Spinal cord (tissue), 10 donors: ENCODE results near the gene RASSF9. TPM values are rescaled to one million over a fixed set of nuclear protein-coding genes. Genes with fewer than 3 reads are reported as not detected.

Experiments
- DNase-seq, 6 donors: peaks; one replicate each; pipeline versions ENCODE4 v3.0.0 to v3.0.0-alpha.2; 2013 to 2015; ENCODE audit warnings: low spot score in 6 of 6, low read depth in 4 of 6
- H3K27ac ChIP-seq: one replicate; pipeline ENCODE4 v1.5.1; 2013; ENCODE audit warnings: low read depth, low read length, control low read depth
- H3K27me3 ChIP-seq: one replicate; pipeline ENCODE4 v1.6.1; 2013; ENCODE audit warnings: low read length; ENCODE audit not compliant: control insufficient read depth, insufficient read depth
- H3K36me3 ChIP-seq: one replicate; pipeline ENCODE4 v1.6.1; 2013; ENCODE audit warnings: low read length; ENCODE audit not compliant: control insufficient read depth, insufficient read depth
- H3K4me1 ChIP-seq: one replicate; pipeline ENCODE4 v1.6.1; 2013; ENCODE audit warnings: low read length; ENCODE audit not compliant: control insufficient read depth, insufficient read depth
- H3K4me3 ChIP-seq: one replicate; pipeline ENCODE4 v1.5.1; 2013; ENCODE audit warnings: low read depth, low read length, control low read depth
- H3K9me3 ChIP-seq: one replicate; pipeline ENCODE4 v1.6.1; 2013; ENCODE audit warnings: low read length; ENCODE audit not compliant: control insufficient read depth, insufficient read depth
- whole genome bisulfite sequencing: methylation state at CpG from one replicate; pipeline ENCODE4 v1.1.5; 2013; ENCODE audit warnings: missing lambda C conversion rate; ENCODE audit not compliant: insufficient coverage; 5-methylcytosine and 5-hydroxymethylcytosine counted together
- polyA plus RNA-seq, 2 donors: library from polyadenylated mRNA; unstranded; fragments of 120-200 nt; gene quantifications; one replicate each; pipeline ENCODE4 v1.2.1, GENCODE V29; 2013; ENCODE audit not compliant: insufficient read length in 2 of 2
- total RNA-seq, 2 donors: library from RNA; depleted of rRNA in 1 of 2; stranded (reverse); fragments of 120-200 nt in 1 of 2; fragments of >200 nt in 1 of 2; gene quantifications; one replicate each; pipeline versions ENCODE4 v1.2.3 to v1.2.4, GENCODE V29; 2013 to 2014
- donor health status: healthy.

RASSF9 gene
- total and polyA plus RNA-seq, 4 donors = 3.0 to 6.7 (median 5.2) TPM

DNA sequence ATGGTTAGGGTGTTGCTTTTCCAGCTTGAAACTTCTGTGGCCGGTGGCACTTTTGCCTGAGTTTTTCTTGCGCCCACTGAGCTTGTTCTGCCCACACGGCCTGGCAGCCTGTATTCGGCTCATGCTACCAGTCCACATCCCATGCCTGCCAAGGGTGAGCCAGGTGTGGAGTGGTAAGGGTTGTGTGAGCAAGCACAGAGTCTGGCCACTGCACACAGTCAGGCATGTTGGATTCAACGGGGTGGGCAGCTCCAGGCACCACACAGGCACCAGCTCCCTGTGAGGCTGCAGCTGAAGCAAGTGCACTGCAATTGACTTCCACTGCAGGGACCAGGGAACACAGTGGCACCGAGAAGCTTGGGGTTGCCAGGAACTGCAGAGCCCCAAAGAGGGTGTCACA, 19.1 kb upstream of the RASSF9 start:
- no peaks in the 10 kb centered on the region for H3K36me3 ChIP-seq
- WGBS = 97% methylated on average over 6 of the region's 6 CpGs
- no peaks in the 10 kb centered on the region for H3K27me3 ChIP-seq
- DNase-seq = no peak
- H3K4me1 ChIP-seq = no peaks in the 10 kb centered on the region
- no peaks in the 10 kb centered on the region for H3K9me3 ChIP-seq
- H3K4me3 ChIP-seq = no peak overlapping the region
- H3K27ac ChIP-seq = no peak overlapping the region

DNA sequence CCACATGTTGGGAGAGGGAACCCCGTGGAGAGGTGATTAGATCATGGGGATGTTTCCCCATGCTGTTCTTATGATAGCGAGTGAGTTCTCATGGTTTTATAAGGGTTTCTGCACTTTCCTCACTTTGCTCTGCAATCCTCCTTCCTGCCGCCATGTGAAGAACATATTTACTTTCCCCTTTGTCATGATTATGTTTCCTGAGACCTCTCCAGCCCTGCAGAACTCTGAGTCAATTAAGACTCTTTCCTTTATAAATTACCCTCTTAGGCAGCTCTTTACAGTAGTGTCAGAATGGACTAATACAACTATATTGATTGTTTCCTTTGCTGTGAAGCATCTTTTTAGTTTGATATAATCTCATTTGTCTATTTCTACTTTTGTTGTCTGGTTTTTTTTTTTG, 13.1 kb upstream of the RASSF9 start:
- H3K4me1 ChIP-seq = no peaks in the 10 kb centered on the region
- no peaks in the 10 kb centered on the region for H3K36me3 ChIP-seq
- no peak overlapping the region for H3K27ac ChIP-seq
- whole genome bisulfite sequencing = 80% methylated on average over 1 of the region's 3 CpGs
- H3K4me3 ChIP-seq = no peak overlapping the region
- no peaks in the 10 kb centered on the region for H3K27me3 ChIP-seq
- DNase-seq = no peak
- no peaks in the 10 kb centered on the region for H3K9me3 ChIP-seq

DNA sequence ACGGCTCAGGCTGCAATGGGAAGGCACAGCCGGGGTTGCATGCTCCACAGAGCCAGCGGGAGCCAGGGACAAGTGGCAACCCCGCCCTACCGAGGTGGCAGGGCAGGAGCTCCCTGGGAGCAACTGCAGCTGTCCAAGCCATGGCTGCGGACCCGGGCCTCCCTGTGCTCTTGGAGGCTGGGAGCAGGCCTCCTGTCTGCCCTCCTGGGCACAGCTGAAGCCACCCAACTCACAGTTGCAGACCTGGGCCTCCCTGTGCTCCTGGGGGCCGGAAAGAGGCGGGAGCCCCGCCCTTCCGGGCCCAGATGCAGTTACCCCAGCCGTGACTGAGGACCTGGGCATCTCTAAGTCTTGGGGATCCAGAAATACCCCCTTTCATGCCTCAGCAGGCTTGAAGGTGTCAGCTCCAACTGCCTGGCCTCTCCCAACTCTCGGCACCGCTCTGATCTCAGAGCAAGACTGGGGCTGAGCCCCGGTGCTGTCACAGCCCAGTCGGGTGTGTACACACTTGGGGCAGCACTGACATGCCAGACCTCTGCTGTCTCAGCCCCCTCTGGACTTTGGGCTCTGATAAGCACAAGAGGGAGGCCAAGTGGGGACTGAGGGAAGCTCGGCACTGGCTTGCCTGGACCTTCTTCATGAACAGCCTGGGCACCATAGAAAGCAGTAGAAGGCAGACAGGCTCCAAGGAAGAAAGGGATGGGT, 7.5 kb upstream of the RASSF9 start:
- H3K4me3 ChIP-seq = no peak overlapping the region
- no peaks in the 10 kb centered on the region for H3K27me3 ChIP-seq
- 94% methylated on average over 17 of the region's 17 CpGs for WGBS
- no peaks in the 10 kb centered on the region for H3K9me3 ChIP-seq
- no peak overlapping the region for H3K27ac ChIP-seq
- H3K36me3 ChIP-seq = no peaks in the 10 kb centered on the region
- H3K4me1 ChIP-seq = no peaks in the 10 kb centered on the region
- no peak for DNase-seq

DNA sequence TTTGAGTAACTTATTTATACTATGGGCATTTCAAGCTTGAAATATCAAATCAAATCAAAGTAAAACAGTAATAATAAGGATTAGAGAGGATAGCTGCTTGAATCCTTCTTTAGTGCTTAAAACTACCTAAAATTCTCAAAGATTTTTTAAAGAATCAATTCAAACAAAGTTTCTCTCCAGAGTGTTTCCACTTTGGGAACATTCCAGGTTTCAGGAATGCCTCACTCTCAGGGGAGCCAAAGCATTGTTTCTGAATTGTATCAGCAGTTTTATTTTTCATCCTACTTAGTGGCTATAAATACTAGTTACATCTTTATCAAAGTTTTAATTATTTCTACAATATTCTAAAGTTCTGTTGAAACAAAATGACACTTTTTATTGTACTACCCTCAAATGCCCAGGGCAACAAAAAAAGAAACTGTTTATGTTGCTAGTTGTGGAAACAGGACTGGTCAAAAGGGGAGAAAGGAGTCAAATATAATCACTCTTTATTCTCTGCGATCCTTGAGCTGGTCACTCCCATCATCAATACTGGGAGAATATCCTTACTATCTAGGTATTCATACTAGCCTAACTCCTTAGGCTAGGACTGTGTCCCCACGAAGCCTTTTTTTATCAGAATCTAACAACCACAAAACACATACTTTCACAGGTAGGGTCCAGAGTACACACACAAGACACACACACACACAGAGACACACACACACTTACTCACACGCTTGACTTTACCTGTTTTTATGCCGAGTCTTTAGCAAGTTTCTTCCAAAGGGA, 598 bp downstream of the RASSF9 start:
- H3K27me3 ChIP-seq = no peaks in the 10 kb centered on the region
- H3K9me3 ChIP-seq = no peaks in the 10 kb centered on the region
- DNase-seq = peak in 2 of 6 donors; percentile 5 to 33
- H3K4me1 ChIP-seq = peaks cover 5% of the 10 kb centered on the region
- H3K27ac ChIP-seq = peak overlapping the region; percentile 35
- peak overlapping the region; percentile 40 for H3K4me3 ChIP-seq
- 52% methylated on average over 2 of the region's 4 CpGs for WGBS
- H3K36me3 ChIP-seq = no peaks in the 10 kb centered on the region

DNA sequence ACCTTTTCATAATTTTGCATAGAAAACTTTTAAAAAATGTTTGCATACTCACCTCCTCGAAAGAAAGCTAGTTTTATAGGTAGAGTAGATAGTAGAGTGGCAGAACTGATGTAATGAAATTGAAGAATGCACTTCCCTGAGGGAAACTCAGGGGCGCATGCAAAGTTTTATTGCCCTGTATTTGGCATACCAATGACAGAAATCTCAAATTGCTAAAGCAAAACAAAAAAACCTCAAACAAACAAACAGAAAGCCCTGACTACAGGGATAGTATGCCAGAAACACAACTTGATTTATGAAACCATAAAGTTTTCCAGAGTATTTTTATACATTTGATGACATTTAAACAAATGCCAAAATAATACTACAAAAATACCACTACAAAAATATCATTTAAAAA, 1.8 kb downstream of the RASSF9 start:
- DNase-seq = peak in 1 of 6 donors; percentile 3
- Histone ChIP-seq H3K27ac (no peak overlapping the region), H3K4me1 (peaks cover 5% of the 10 kb centered on the region), H3K36me3 (no peaks in the 10 kb centered on the region), H3K27me3 (no peaks in the 10 kb centered on the region), H3K9me3 (no peaks in the 10 kb centered on the region), H3K4me3 (no peak overlapping the region)
- WGBS = no CpG with 5 or more reads among the region's 2 CpGs

DNA sequence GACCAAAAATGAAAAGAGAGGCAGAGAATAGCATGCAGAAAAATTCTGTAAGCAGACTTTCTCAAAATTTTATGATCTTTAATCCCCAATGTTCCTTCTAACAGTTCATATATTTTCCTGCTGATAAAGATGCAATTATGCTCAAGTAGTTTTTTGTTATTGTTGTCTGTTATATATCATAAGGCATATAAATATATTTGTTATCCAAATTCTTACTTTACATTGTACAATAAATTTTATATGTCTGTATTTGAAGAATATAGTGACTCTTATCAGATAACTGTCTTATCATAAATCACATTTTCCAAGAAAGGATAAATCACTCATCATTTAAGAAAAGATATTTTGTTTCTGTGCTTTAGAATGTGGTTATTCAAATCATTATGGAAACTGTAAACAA, 2.6 kb downstream of the RASSF9 start:
- H3K27ac ChIP-seq = no peak overlapping the region
- peaks cover 5% of the 10 kb centered on the region for H3K4me1 ChIP-seq
- no peaks in the 10 kb centered on the region for H3K36me3 ChIP-seq
- no peak overlapping the region for H3K4me3 ChIP-seq
- H3K9me3 ChIP-seq = no peaks in the 10 kb centered on the region
- H3K27me3 ChIP-seq = no peaks in the 10 kb centered on the region
- no peak for DNase-seq

DNA sequence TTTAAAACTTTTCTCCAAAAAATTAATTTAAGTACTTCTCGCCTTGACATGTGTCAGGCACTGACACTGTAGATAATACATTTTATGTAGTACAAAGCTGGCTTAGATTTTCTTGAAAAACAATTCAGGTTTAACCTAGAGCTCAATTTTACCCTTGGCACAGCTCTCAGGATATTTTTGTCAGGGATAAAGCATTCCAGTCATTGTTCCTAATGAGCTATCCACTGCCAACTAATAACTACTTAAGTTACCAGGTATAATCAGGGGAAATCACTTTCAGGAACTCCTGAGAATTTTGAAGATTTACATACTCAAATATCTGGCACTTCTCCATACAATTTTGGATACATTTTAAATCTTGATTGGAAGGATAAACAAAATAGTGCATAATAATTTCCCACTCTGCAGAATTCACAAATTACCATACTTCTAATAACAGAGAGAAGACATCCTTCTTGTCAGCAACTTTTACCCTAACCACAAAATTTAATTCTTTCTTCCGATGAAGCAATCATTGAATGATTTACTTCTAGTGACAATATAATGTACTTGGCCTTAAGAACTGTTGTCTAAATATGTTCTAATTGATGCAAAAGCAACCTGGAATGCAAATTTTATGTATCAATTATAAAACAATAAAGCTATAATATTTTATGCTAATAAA, 4.8 kb downstream of the RASSF9 start:
- no peaks in the 10 kb centered on the region for H3K27me3 ChIP-seq
- H3K4me1 ChIP-seq = no peaks in the 10 kb centered on the region
- no peak overlapping the region for H3K4me3 ChIP-seq
- WGBS = no CpG with 5 or more reads among the region's 2 CpGs
- H3K36me3 ChIP-seq = no peaks in the 10 kb centered on the region
- no peak overlapping the region for H3K27ac ChIP-seq
- no peaks in the 10 kb centered on the region for H3K9me3 ChIP-seq
- no peak for DNase-seq

DNA sequence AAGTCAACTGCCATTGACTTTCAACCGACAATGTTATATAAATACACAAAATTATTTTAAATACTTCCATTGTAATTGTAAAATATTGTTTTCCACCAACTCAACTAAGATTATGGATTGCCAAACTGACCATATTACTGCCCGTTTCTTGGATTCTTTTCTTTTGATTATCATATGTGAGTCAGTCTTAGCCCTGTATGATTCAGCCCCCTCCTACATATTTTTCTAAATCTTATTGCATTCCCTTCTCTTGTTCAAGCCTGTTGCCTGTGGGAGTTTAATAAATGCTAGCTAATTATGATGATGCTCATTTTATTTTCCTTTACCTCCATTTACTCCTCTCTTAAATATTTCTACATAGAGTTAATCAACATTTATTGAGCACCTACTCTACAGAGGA, 6.8 kb downstream of the RASSF9 start:
- no peaks in the 10 kb centered on the region for H3K4me1 ChIP-seq
- H3K9me3 ChIP-seq = no peaks in the 10 kb centered on the region
- no peak for DNase-seq
- H3K27me3 ChIP-seq = no peaks in the 10 kb centered on the region
- H3K4me3 ChIP-seq = no peak overlapping the region
- no CpG with 5 or more reads among the region's 2 CpGs for WGBS
- no peak overlapping the region for H3K27ac ChIP-seq
- no peaks in the 10 kb centered on the region for H3K36me3 ChIP-seq

DNA sequence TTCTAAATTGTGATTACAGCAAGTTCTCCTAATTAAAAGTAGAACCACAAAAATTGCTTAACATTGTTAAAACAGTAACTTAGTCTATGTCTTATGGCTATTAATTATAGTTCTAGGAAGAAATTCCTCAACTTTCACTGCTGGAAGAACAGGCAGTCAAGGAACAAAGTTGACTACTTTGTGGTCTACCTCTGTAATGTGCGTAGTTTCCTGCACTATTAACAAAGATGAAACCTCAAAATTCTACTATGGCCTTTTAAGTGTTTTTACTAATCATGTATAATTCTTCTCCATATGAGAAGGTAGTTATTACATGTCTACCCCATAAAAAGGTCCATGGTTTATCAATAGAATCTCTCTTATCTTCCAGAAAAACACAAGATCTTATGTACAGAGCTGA, 7.6 kb downstream of the RASSF9 start:
- H3K36me3 ChIP-seq = no peaks in the 10 kb centered on the region
- H3K4me1 ChIP-seq = no peaks in the 10 kb centered on the region
- no peaks in the 10 kb centered on the region for H3K27me3 ChIP-seq
- H3K9me3 ChIP-seq = no peaks in the 10 kb centered on the region
- DNase-seq = no peak
- no CpG with 5 or more reads among the region's 1 CpG for WGBS
- no peak overlapping the region for H3K27ac ChIP-seq
- no peak overlapping the region for H3K4me3 ChIP-seq

DNA sequence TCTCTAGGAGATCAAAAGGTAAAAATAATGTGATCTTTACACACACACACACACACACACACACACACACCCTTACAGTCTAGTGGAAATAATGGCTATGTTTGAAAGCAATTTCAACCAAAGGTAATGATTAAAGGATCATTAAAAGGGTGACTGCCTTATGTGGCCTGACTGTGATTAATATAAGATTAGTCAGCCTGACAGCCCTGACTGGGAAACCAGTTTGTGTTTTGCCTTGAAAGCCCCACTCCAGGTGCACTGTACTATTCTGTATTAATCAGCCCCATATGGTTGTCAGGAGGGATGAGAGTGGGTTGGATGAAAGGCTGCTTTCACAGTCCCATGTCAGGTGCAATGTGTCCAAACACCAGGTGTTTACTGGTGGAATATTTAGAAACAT, 10.5 kb downstream of the RASSF9 start:
- H3K9me3 ChIP-seq = no peaks in the 10 kb centered on the region
- H3K4me1 ChIP-seq = no peaks in the 10 kb centered on the region
- peak in 1 of 6 donors; percentile 41 for DNase-seq
- no peak overlapping the region for H3K4me3 ChIP-seq
- no peaks in the 10 kb centered on the region for H3K27me3 ChIP-seq
- H3K36me3 ChIP-seq = no peaks in the 10 kb centered on the region
- H3K27ac ChIP-seq = no peak overlapping the region
